CD4-positive, alpha-beta T cell treated with Interleukin-6 for 4 hours (primary cell): ENCODE results near the gene ALG12.
"Not testable (repeated sequence)": the region's sequence is repeated elsewhere in the genome, so short reads cannot be mapped to it uniquely, and the experiment has no call there.

Source experiments
- DNase-seq: peaks from one replicate; pipeline ENCODE4 v3.0.0-alpha.2; 2020; ENCODE audit warnings: mixed read lengths

Gene ALG12

DNA sequence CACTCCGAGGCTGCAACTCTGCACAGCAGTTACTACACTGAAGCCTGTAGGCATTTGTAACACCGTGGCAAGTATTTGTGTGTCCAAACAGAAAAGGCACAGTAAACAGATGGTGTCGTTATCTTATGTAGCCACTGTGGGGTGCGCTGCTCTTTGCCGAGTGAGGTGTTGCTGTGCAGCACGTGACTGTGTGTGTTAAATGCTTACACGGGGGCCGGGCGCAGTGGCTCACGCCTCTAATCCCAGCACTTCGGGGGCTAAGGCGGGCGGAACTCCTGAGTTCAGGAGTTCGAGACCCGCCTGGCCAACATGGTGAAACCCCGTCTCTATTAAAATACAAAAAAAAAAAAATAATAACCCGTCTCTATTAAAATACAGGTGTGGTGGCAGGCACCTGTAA lies 53.1 kb downstream of the ALG12 start:
- DNase-seq = no peak

DNA sequence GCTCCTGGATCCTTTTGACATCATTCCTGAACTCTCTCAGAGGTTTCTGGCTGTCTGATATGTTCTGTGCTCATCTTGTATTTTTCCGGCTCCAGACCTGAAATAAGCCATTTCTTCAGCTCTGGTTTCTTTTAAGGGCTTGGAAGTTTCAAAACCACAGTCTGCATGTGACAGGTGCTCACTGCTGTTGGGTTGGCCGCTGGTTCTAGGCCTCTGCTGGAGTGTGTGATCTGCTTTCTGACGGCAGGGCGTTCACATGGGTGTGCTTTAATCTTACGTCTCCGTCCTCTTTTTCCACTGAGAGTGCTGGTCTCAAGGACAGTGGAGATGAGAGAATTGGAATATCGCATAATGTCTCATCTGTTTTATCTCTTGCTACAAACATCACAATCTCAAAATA lies 54.3 kb downstream of the ALG12 start:
- DNase-seq = no peak

DNA sequence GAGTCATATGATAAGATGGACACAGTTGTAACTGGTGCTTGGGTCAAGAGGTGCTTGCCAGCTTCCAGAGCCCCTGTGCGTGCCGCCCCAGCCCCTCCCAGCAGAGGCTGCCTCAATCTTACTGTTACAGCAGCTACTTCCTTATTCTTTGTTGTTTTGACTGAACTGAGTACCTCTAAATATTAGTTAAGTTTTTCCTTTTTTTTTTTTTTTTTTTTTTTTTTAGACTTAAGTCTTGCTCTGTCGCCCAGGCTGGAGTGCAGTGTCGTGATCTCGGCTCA lies 55.8 kb downstream of the ALG12 start:
- no peak for DNase-seq

DNA sequence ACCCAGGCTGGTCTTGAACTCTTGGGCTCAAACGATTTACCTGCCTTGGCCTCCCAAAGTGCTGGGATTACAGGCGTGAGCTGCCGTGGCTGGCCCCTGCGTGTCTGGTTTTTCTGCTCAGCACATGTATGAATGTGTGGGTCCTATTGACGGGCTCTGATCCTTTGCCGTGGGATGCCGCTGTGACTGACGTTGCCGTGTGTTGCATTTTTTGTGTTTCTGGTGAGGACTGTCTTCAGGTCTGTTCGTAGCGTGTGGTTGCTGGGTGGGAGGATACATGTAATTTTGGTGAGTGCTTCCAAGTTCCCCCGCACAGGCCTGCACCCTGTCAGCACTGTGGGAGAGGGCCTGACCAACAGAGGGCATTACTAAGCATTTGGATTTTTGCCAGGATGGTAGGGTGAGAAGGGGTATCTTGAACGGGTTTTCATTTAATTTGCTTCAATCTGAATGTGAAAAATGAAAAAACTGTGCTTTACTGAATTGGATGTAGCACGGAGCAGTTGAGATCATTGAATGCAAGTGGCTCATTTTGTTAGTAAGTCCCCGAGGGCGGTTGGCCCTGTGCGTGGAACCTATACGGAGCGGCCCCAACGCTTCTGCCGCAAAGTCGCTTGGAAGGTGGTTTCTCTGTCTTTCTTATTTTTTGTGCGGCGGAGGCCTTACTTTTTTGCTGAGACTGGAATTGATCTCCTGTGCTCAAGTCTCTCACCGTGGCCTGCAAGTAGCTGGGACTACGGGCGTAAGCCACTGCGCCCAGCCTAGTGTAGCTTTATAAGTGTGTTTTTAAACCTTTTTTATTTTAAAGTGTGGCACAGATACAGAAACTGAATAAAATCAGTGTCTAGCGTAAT lies 56.4 kb downstream of the ALG12 start:
- no peak for DNase-seq

DNA sequence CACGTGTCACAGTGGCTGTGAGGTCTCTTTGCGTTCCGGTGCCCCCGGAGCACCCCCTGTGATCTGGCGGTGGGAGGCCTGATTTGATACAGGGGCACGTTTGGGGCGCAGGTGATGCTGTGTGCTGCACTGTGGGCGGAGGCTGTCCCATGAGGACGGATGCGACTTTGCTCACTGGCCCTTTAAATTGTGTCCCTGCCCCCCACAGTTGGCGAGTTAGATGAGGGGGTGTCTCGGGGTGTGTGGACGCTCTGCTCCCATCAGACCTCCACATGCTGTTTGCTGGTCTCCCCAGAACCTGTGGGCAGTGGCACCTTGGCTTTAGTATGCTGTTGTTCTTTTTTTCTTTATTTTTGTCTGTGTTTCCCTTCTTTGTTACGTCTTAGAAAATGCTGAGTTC lies 59.4 kb downstream of the ALG12 start:
- no peak for DNase-seq

DNA sequence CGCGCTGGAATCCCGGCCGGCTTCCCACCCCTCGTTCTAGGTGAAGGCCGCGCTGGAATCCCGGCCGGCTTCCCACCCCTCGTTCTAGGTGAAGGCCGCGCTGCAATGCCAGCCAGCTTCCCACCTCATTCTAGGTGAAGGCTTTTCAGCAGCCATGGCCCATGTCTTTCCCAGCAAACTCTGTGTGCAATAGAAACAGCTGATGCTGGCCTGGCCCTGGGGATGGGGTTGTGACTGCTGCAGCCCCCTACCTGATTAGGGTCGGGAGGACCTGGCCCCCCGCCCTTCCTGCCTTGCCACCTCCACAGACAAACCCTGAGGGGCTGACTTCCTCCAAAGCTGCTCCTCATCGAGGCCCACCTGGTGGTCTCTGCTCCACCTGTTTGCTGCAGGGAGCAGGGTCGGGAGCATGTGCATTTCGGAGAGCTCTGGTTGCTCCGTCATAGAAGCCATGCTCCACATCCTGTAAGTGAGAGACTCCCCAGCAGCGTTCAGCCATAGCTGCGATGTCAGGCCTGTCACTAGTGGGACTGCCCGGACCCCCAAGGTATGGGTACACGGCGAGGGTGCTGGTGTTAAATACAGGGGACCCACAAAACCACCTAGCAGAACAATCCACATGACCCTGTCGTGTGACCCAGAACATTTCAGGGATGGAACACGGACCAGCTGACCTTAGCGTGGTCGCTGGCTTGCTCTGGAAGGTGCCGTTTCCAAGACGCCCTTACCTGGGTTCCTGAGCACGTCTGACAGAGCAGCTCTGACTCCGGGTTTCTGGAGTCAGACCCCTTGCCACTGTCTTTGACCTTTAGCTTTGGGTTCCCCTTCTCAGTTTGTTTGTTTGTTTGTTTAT lies 61.2 kb downstream of the ALG12 start:
- DNase-seq = no peak

DNA sequence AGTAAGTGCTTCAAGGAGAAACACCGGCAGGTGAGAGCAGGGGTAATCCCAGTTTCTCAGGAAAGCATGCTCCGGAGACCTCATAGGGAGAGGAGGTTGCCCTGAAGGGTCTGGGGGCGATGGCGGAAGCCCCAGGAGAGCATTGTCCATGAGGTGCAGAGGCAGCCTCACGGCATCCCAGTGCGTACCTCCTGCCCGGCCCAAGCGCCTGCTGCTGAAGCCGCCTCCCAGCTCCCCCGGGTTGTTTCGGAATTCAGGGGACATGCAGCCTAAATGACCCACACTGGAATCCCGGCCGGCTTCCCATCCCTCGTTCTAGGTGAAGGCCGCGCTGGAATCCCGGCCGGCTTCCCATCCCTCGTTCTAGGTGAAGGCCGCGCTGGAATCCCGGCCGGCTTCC lies 61.9 kb downstream of the ALG12 start:
- DNase-seq = no peak

DNA sequence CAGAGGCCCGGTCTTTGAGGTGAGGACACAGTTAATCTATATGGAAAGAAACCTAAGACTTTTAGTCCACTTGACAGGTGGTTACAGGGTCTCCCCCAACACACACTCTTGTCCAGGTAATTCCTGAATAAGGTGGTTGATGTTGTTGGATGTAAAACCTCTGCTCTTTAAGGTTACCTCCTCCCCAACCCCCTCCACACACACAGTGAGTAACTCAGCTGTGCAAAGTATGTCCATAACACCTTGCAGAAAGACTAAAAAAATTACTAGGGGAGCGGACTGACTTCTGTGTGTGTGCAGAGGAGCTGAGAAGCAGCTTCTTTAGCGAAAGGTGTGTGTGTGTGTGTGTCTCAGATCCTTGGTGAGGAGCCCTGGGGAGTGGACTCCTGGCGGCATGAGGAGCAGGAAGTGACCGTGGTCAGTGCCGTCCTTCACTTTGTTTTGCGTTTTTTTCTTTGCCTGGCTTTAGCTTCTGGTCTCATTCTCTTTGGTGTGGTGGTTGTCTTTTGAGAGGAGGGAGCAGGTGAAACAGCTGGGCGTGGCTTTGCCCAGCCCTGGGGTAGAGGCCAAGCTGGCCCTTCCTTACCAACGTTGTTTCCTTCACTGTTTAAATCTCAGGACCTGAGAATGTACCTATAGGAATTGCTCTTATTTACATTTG lies 62.9 kb downstream of the ALG12 start:
- DNase-seq = no peak

DNA sequence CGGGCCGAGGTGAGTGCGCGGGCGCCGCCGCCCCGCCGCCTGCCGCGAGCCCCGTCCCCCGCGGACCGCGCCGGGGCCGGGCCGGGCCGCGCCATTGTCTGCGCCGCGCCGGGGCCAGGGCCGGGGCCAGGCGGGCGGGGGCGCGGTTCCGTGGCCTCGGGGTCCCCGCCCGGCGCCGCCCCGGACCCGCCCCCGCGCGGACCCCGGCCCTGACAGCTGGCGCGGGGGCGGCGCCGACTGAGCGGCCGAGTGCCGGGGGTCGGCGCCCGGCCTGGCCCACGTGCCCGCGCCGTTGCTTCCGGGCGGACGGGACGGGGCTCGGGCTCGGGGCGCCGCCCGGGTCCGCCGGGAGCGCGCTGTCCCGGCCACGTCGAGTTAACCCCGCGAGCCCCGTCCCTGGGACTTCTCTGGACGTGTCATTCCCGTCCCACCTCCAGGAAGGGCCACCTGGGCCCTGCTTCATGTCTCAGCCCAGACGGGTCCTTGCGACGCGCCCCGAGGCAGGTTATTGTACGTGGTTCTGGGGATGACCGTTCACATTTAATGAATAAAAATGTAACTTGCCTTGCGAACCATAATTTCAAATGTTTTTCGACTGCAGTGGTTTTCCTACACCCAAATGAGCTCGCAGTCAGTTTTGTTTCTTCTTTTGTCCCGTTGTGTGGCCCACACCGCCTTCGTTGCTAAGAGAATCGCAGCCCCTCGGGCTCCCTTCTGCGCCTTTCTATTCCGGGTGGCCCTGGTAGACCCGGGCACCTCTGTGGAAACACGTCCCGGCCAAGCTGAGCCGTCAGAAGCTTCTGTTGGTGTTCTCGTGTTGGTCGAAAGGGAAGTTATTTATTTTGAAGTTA lies 64.0 kb downstream of the ALG12 start:
- DNase-seq = peak; percentile 23

DNA sequence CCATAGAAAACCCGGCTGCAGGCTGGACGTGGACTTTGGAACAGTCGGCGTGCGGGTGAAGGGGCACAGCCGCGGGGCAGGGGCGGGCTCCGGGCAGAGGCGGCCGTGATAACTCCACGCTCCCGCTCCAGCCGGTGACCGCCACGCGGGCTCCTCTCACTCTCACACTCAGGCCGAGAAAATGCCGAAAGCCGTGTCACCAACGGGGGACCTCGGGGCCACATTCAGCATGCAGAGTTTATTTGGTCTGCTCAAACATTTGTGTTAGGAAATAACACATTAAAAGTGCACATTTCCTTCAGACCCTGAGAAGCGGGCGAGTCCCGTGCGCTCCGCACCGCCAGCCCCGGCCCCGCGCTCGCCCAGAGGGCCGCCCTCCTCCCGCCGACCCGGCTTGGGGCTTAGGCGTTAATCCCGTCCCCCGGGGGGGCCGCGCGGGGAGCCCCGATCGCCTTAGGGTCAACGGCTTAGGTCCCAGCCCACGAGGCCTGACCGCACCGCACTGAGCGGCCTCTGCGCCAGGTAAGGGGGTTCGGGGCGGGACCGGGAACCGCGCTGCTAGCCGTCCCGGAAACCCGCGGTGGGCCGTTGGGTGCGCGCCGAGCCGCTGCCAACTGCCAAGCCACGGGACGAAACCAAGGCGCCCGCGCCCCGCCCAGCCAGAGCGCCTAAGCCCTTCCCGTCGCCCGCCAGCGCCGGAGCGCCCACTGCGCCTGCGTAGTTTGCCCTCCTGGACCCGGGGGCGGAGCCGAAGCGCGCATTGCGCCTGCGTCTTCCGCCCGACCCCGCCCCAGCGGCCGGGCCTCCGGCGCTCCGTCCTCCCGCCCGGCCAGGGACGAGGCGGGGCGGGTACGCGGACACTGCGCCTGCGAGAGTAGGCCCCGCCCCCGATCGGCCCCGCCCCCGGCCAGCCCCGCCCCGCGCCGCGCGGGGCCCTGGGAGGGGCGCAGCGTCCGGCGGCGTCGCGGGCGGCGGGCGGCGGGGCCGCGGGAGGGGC lies 65.0 kb downstream of the ALG12 start, which contains the start of gene ZBED4:
ZBED4 (plus strand) TSS at position 947 of the 997 bp plus-strand sequence. CDS start 29,819 bp downstream, outside the sequence.
- DNase-seq = peak; percentile 99

DNA sequence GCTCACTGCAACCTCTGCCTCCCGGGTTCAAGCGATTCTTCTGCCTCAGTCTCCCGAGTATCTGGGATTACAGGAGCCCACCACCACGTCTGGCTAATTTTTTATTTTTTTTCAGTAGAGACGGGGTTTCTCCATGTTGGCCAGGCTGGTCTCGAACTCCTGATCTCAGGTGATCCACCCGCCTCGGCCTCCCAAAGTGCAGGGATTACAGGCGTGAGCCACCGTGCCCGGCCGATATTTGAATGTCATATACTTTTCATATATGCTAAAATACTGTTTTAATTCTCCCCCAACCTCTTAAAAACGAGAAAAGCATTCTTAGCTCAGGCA lies 65.7 kb downstream of the ALG12 start:
- DNase-seq = not testable (repeated sequence)

DNA sequence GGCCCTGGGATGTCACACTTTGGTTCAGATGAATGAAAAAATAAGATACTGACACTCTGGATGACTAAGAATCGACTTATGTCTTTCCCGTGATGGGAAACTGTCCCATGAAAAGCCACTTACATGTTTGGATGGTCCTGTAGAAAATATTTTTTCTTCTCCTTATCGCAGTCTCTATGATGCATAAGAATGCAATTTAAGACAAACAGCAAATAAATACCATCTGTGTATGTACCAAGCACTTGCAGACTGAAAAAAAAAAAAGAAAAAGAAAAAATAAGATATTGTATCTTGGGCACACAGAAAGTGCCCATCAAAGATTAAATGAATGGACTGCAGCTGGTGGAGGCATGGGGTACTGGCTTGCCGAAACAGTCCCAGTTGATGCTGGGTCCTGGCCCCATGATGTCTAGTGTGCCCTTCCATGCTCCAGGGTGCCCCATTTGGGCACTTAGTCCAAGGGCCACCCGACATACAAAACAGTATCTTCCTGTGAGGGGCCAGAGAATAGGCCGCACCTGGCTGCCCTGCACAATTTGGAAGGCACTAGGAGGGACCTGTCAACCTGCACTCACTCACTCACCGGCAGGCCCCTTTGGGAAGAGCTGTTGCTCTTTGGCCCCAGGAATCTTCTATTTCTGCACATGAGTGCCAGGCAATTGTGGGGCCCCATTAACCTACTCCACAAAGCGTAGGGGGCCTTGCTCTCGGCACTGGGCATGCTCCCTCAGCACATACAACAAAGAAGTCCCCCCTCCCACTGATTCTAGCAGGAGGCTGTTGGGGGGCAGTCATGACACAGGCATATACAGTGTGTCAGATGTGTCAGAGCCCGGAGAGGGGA lies 67.1 kb downstream of the ALG12 start:
- no peak for DNase-seq
